ENCODE results near the gene SH3BGRL2.
"Not testable (repeated sequence)": the region's sequence is repeated elsewhere in the genome, so short reads cannot be mapped to it uniquely, and the experiment has no call there.

Gene SH3BGRL2

DNA sequence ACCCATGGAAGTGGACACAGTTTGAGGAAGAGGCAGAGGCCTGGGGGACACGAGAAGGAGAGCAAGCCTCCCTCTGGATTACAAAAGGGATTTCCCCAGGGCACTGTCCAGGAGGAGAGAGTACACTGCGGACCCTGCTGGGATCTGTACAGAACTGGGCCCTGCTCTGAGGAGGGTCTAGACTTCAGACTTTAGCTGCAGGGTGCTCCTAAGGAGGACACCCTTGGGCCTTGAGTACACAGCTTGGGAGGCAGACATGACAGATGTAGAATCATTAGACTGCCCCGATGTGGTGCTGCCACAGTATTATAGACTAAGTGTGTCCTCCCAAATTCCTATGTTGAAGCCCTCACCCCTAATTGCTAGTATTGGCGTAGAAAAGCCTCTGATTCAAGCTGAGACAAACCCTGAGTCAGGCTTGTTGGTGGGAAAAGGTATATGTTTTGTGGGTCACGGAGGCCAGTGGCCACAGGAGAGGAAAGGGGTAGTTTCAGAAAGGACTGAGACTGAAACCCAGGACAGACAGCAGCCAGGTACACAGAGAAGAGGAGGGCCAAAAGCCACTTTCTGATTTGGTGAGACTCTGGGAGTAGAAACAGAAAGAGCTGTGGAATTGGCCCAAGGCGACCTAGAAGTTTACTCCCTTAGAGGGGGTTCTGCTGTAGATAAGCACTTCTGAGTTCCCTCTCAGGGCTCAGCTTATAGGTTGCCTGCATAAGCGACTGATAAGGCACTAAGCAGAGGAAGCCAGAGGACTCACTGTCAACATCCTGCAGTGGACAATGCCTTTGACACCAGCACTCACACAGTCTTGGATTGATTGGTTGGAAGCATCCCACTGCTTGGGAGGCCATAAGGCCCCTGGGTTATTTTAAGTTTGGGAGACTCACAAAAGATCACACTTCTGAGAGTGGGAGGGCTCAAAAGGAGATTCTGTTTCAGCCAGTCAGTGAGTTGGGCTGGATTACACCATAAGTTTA lies 16.5 kb upstream of the SH3BGRL2 start:
- DNase-seq = no peak

DNA sequence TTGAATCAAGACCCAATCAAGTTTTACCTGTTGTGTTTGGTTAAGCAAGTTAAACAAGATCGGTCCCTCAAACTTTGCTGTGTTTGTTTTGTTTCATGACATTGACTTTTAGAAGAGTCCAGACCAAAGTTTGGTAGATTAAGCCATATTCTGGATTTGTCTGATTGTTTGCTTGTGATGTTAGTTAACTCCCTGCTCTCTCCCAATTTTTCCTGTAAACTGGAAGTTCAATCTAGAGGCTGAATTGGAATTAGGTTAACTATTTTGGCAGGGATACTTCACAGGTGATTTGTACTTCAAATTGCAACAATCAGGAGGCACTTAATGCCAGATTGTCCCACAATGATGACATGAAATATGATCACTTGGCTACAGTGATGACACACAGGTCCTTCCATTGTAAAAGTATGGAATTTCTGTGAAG lies 13.6 kb upstream of the SH3BGRL2 start:
- no peak for DNase-seq

DNA sequence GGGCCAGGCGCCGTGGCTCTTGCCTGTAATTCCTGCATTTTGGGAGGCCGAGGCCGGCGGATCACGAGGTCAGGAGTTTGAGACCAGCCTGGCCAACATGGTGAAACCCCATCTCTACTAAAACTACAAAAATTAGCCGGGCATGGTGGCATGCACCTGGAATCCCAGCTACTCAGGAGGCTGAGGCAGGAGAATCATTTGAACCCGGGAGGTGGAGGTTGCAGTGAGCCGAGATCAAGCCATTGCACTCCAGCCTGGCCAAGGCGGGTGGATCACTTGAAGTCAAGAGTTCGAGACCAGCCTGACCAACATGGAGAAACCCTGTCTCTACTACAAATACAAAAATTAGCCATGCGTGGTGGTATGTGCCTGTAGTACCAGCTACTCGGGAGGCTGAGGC lies 12.7 kb upstream of the SH3BGRL2 start:
- not testable (repeated sequence) for DNase-seq

DNA sequence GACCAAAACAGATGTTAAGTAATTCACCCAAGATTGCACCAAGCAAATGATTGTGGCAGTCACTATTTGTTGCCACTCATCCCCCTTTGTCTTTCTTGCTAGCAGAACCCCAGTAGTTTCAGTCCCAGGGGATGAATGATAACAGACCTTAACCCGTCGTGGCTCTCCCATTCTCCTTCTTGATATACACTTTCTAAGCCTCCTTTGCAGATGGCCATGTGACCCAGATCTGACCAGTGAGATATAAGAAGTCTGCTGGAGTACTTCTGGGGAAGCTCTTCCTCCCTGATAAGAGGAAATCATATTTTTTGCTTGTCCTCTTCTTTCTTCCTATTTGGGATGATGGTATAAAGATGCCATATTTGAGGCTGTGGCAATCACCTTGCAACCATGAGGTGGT lies 9.6 kb upstream of the SH3BGRL2 start:
- no peak for DNase-seq

DNA sequence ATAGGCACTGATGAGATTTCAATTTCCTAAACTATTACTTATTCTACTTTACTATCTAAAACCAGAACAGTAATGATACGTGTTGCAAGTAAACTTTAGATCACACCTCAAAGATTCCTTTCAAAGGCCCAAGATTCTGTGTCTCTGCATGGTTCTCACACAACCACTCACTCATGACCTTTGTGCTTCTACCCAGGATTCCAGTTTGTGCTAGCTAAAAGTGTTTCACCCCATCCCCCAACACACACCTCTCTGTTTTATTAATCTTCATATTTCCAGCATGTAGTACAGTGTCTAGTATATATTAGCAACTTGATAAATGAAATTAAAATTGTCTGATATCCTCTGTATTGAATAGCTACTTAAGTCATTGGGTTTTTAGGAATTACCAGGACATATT lies 8.8 kb upstream of the SH3BGRL2 start:
- no peak for DNase-seq

DNA sequence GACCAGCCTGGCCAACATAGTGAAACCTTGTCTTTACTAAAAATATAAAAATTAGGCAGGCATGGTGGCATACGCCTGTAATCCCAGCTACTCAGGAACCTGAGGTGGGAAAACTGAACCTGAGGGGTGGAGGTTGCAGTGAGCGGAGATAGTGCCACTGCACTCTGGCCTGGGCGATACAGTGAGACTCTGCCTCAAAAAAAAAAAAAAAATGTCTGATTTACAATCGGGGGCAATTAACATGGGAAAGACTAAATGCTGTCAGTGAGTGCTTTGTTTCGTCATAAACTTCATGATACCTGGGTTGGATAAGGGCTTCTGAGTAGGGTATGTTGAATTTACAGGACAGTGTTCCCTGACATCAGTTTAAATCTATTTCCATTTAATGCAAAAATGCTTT lies 8.0 kb upstream of the SH3BGRL2 start:
- DNase-seq = no peak

DNA sequence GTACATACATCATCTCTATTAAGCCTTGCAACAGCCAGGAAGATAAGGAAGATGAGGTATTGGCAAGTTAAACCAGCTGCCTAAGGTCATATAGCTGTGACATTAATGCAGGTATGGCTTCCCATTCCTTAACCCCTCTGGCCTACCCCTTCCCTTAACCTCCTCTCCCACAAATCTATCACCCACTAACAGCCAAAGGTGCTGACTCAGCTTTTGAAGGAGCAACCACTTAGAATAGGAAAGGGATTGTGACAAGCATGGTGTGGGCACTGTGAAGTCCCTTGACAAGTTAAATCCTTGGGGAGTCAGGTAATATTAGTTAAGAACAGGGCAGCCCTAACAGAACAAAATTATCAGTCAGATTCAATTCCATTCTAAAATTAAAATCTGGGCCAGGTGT lies 5.4 kb upstream of the SH3BGRL2 start:
- no peak for DNase-seq

DNA sequence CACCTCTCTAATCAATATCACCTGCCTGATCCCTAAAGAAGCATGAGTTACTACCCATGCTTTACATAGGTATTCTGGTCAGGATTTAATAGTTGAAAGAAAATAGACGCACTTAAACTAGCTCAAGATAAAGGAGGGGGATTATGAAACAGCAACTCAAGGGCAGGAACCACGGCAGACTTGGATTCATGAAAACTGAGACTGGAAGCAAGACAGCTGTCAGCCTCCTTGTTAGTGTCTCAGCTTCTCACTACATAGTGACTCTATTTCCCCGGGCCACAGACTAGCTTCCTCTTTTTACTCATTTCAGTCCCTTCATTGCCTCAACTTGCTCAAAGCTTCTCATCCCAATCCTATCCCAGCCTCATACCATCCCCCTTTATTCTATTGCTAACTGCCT lies 4.3 kb upstream of the SH3BGRL2 start:
- no peak for DNase-seq

DNA sequence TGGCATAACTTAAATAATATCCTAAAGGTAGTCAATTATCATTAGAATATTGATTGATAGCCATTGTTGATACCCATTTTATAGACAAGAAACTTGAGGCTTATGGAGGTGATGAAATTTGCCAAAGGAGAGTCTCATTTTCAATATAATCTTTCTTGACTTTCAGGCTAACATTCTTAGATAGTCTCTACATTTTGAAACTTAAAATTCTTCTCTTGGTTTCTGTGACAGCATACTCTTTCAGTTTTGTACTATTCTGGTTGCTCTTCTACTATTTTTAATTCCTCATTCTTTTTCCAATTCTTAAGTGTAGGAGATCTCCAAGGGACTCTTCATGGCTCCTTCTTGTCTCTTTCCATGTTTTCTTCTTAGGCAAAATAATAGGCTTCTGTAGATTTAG lies 3.7 kb upstream of the SH3BGRL2 start:
- no peak for DNase-seq

DNA sequence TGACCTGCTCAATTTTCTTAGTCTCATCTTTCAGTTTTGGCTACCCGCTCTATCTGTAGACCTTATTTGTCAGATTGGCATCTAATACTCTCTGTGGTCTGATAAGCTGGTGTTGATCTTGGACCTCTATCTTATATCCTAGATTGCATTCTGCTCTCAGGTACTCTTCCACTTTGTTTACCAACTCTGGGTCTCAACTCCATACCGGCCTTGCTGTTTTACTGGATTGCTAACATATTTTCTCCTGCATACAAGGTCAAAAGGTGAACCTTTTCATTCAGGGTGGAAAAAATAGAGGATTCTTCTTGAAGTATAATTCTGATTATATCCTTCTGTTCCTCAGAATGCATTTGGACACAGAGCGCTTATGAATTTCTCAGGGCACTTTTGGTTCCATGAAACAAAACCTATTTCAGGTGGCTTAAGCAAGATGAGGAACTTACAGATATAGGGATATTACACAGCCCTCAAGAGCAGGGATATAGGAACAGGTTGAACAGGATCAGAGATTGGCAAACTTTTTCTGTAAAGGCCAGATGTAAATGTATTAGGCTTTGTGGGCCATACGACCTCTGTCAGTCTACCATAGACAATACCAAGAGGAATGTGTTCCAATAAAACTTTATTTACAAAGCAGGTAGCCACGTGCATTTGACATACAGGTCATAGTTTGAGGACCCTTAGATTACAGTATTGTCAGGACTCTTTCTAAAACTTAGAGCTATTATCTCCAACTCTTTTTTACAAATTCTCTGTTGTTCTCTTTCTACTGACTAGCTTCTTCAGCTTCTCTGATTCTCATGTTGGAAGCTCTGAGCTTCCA lies 2.5 kb upstream of the SH3BGRL2 start:
- DNase-seq = no peak

DNA sequence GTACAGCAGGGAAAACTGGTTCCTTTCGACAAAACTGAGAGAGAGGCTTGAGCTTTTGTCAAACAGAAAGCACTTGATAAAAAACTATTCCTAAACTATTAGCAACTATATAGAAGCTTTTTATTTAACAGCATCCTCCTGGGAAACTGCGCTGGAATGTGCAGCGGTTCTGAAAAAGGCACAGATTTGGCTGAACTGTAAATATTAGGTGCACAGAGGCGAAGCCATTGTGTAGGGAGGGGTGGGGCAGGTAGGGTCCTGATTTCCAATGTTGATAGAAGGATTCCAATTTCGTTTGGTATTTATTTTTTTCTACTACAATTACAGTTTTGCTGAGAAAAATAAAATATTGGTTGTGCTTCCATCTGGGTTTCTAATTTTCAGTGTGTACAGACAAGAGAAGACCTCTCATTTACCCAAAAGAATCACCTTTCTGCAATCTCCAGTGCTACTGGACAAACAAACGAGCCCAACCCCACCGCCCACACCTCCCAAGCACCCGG lies 698 bp upstream of the SH3BGRL2 start:
- no peak for DNase-seq

DNA sequence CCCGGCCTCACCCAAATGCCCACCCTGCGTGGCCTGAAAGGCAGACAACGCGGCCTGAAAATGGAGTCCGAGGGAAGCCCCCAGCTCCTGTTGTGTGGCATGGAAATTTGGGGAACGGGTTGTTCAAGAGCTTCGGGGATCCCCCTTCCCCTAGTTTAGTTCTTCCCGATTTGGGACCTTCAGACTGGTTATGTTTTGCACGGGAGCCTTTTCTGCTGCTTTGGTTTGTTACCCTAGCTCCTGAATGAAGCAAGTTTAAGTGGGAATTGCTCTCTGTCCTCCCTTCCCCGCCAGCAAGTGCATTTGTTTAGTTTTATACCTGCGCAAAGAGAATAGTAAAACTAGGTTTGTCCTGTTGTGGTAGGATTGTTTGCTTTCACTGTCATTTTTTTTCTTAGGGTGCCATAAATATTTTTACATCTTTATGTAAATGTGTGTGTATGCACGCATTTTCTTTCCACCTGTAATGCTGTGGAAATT lies 604 bp downstream of the SH3BGRL2 start:
- no peak for DNase-seq

DNA sequence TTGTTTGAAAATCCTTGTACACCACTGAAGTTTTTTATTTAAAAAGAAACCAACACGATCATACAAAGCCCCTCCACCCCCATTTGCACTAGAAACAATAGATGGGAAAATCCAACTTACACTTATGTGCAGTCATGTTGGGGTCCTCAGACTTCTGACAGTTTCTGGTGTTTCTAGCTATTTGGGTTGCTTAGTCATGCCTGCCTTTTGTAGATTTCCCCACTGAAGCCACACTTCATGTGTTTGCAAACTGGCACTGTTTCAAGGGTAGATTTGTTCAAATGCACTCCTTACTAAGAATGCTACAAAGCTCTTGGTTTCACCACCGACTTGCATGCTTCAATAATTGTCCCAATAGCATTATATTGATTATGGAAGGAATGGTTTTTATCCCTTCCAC lies 1.5 kb downstream of the SH3BGRL2 start:
- no peak for DNase-seq

DNA sequence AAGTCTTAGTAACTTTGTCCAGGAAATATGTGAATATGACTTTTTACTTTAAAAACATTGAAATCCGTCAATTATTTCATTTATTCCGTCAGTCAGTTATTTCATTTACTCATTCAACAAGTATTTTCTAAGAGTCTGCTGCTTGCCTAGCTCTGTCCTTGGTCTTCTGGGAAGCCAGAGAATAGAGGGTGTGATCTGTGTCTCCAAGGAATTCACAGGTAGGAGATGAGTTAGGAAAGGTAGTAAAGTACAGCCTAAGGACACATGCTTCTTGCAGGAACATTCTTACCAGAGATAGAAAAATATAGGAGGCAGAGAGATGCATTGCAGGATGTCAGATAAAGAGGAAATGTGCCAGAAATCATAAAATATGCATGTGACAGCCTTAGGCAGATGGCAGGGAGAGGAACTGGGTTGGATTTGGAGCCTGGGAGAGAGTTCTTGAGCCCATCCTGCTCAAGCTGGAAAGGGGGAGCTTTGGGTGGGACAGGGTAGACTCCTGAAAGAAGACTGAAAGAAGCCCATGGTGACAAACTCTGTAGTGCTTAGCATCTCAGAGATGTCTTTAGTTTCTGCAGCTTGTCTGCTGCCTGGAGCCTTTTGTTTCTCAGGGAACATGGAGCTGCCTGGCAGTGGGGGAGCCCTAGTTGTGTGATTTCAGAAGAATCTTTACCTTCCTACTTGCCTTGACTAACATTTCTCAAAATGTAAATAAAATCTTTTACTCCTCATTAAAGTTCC lies 3.5 kb downstream of the SH3BGRL2 start:
- DNase-seq = no peak

DNA sequence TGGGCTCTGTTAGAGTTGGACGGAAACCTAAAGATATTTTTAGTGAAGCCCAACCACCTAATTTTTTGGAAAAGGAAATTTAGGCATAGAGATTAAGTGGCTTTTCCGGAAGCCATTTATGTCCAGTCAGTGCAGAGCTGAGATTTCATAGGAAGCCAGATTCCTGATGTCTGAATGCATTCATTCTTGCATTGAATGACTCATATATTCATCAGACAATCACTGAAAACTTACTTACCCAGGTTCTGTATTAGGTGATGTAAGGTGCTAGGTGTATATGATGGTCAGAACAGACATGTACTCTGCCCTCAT lies 4.1 kb downstream of the SH3BGRL2 start:
- no peak for DNase-seq

DNA sequence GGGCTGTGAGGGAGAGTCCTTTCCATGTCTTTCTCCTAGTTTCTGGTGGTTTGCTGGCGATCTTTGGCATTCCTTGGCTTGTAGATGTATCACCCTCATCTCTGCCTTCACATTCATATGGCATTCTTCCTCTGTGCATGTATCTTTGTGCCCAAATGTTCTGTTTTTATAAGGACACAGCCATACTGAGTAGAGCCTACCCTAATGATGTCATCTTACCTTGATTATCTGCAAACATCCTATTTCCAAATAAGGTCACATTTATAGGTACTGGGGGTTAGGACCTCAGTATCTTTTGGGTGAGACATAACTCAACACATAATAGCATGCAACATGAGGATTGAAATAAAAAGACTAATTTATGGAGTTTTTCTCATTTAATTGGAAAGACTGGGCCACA lies 5.5 kb downstream of the SH3BGRL2 start:
- no peak for DNase-seq

DNA sequence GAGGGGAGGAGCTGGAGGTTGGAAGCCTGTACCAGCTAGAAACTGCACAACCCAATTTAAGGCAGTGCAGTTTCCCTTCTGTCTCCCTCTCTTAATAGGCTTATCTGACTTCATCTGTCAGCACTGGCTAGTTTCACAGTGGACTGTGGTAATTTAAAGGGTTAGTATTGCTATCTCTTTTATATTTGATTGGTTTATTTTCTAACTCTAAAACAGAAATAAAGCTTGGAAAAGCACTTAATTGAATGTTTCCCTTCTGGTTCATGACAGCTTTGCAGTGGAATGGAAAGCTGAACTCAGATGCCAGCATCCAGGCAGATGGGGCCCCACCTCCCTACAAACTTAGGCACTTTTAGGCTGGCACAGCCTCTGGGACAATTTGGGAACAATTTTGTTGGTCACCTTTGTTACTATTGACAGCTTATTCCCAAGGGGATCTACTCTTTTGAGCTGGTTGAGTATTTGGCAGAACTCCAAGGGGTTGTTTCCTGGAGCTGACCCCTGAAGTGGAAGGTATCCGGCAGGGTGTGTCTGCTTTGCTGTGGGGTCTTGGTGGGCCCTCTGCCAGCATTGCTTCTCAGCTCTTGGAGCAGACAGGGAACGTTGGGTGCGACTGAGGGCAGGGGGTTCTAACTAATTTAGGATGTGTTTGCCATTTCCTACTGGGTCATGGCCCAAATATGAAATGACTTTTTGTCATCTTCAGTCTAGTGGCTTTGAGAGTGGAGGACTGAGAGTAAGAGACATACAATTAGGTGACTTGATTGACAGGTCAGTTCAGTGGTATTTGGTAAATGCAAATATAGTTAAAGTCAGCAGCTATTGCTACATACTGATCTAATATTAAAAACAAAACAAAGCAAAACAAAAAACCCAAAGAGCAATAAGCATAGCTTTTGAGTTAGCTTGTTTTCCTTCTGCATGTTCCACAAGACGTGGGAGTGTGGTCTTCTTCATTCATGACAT lies 9.3 kb downstream of the SH3BGRL2 start:
- DNase-seq = no peak

DNA sequence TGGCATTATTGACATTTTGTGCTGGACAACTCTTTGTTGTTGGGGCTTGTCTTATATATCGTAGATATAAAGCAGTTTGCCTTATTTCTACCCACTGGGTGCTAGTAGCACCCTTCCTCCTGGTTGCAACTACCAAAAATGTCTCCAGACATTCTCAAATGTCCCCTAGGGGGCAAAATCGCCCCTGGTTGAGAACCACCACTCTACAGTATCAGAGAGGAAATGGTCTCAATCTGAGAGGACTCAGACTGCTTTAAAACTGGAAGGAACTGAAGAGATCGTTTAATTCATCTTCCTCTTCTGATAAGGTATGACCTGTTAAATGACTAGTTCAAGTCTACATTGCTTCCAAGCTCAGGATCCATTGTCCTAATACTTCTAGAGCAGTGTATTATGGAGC lies 14.9 kb downstream of the SH3BGRL2 start:
- DNase-seq = no peak

DNA sequence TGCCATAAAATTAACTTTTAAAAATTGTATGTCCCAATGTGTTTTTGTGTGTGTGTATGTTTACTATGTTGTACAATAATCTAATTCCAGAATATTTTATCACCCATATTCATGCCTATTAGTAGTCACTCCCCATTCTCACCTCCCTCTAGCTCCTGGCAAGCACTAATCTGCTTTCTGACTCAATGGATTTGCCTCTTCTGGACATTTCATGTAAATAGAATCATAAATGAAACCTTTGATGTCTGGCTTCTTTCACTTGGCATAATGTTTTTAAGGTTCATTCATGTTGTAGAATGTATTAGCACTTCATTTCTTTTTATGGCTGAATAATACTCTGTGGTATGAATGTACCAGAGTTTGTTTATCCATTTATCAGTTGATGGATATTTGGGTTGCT lies 15.4 kb downstream of the SH3BGRL2 start:
- no peak for DNase-seq

DNA sequence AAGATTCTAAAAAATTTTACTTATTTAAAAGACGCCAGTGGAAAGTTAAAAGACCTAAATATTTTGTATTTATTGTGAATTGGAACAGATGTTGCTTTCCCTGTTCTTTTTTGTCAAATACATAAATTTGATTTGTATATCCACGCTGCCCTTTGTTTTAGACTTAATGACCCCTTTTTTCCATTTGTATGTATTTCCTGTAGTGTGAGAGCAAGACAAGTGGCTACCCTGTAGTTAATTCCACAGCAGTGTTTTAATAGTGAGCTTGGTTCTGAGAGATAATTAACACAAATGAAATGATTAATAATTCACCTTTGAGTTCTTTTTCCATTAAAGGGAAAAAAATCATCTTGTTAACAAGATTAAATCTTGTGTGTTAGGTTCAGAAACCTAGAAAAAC lies 16.6 kb downstream of the SH3BGRL2 start:
- no peak for DNase-seq

DNA sequence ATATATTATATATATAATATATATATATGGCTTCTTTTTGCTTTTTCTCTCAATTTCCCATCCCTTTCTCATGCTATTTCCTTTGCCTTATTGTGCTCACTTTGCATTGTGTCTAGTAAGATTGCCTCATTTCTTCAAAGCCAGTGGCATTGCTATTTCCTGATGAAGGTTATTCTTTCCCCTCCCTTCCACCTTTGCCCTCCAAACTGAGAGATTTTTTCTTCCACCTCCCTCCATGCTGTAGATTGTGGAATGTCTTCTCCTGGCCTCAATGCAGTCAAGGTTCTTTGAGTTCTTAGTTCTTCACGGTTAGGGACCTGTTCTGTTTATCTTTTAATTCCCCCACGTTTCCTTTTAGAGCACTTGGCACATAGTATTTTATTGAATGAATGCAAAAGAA lies 17.2 kb downstream of the SH3BGRL2 start:
- no peak for DNase-seq

DNA sequence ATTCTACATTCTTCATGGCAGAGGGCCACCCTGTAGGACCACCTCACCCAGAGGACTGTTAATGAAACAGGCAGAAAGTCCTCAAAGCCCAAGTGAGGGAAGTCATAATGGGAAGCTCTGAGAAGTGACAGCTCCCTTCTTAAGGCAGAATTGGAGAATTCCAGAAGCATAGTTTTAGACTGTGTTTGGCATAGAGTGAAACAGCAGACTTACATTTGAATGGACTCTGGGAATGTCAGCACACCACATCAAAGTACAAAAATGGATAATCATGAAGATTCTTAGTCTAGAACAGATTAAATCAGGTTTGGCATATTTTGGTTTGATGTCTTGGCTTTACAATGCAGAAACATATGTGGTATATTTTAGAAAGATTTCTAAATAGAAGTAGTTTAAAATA lies 17.9 kb downstream of the SH3BGRL2 start:
- no peak for DNase-seq
